Measurements from ENCODE around the gene CDC45. TPM values are rescaled to one million over a fixed set of nuclear protein-coding genes. Genes with fewer than 3 reads are reported as not detected.
"Not testable (repeated sequence)": the region's sequence is repeated elsewhere in the genome, so short reads cannot be mapped to it uniquely, and the experiment has no call there.

CDC45 gene, protein sequence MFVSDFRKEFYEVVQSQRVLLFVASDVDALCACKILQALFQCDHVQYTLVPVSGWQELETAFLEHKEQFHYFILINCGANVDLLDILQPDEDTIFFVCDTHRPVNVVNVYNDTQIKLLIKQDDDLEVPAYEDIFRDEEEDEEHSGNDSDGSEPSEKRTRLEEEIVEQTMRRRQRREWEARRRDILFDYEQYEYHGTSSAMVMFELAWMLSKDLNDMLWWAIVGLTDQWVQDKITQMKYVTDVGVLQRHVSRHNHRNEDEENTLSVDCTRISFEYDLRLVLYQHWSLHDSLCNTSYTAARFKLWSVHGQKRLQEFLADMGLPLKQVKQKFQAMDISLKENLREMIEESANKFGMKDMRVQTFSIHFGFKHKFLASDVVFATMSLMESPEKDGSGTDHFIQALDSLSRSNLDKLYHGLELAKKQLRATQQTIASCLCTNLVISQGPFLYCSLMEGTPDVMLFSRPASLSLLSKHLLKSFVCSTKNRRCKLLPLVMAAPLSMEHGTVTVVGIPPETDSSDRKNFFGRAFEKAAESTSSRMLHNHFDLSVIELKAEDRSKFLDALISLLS
- 10 to 100 TPM; 90.2 to 94.3 TPM for total RNA-seq

DNA sequence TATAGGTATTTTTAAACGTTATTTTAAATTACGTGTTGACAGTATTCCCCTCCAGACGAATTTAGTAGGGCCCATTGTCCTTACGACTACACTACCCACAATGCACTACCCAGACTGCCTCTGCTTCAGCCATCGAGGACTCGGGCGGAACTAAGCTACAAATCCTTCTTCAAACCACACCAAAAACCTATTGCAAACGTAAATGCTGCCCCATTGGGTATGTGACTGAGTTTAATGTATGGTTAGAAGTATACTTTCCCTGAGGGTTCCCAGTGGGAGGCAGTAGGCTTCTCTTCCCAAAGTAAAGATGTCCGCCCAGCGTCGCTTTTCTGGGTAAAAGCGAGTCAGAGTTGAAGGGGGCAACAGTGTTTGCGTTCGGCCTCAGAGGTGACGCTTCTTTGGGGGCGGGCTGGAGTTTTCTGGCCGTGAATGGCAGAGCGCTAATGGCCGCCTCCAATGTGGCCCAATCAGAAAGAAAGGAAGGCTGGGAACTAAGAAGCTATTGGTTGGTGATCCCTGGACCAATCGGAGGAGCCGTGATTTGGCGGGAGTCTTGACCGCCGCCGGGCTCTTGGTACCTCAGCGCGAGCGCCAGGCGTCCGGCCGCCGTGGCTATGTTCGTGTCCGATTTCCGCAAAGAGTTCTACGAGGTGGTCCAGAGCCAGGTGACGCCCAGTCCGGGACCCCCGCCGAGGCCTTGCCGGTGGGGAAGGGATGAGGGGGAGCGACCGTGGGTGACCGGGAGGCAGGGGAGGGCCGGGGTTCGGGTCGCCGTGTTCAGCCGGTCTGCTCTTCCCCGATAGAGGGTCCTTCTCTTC is at the start of gene CDC45:
TSS of gene CDC45 (plus strand) at position 566 of the 818 bp plus-strand sequence. CDS start at position 615, 49 bp downstream.
- DNase-seq (peak; percentile 98), ATAC-seq (peak; percentile 94)
- Mint-ChIP-seq H3K27me3 (ENCODE audit: low read depth) (no peaks in the 10 kb centered on the region), H3K27ac (peak within 1 kb of the TSS; percentile 98), H3K4me3 (peak within 1 kb of the TSS; percentile 99), H3K36me3 (ENCODE audit: low read depth) (peaks cover 35% of the 10 kb centered on the region), H3K4me1 (ENCODE audit: low read depth) (peaks cover 30% of the 10 kb centered on the region), H3K9me3 (ENCODE audit: insufficient read depth) (no peaks in the 10 kb centered on the region)
- POLR2A ChIA-PET, result interaction anchor here (0.5 to 3.5 kb wide), 18 partner anchors 10 to 1330 kb away, joined by 3 to 20 read pairs (median 4); partner anchors contain the start of genes C22orf39, DGCR2, ESS2 and HIRA
- CTCF ChIA-PET, result interaction anchor here (1.0 to 2.4 kb wide), 6 partner anchors 10 to 300 kb away, joined by 3 to 15 read pairs (median 4); partner anchors contain the start of gene SLC25A1

DNA sequence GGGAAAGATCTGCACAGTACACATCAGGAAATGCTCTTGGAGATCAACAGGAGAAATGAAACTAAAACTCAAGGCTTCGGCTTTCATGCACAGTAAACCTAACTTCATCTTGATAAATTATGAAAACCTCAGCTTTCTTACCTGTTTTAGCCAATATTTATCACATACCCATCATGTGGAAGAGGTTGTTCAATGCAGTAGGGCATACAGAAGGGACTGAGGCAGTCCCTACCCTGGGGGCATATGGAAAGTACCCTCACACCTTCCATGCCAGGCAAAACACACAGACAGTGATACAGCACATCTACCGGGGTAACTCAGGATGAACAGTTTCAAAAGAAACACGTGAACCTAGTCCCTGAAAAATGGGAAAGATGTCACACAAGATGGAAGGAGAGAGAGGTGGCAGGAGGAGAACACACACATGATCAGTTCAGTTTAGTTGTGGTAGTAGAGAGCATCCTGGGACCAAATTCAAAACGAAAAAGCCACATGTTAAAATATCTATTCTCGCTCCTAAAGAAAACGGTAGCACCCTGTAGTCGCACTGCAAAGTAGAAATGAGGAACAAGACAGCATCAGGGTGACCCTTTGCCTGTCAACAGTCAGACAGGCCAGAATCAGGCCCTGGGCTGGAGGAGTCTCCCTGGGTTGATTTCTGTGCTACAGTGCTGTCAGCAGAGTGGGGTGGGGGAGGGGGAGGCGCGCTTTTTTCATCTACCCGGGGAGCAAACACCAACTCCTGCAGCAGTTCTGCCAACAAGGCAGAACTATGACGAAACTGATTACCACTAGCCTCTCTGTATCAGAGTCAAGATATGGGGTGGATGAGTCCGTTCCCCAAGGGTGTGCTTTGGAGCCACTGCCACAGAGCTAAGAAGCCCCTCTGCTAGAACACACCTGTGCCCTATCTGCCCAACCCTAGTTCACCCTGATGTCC is 49.5 kb upstream of the CDC45 start:
- DNase-seq, result peak; percentile 65
- peaks cover 52% of the 10 kb centered on the region for H3K4me1 Mint-ChIP-seq (ENCODE audit: low read depth)
- H3K36me3 Mint-ChIP-seq (ENCODE audit: low read depth), result peaks cover 39% of the 10 kb centered on the region
- ATAC-seq, result no peak
- H3K9me3 Mint-ChIP-seq (ENCODE audit: insufficient read depth), result no peaks in the 10 kb centered on the region
- ChIA-PET POLR2A (interaction anchor here (1.0 to 6.3 kb wide), 4 partner anchors 9 to 50 kb away, joined by 3 to 67 read pairs (median 34); partner anchors contain the start of genes C22orf39, CDC45 and UFD1), CTCF (interaction anchor here (0.6 to 1.0 kb wide), 2 partner anchors 10 to 523 kb away, joined by 3 to 4 read pairs; no protein-coding TSS in a partner anchor)
- peak overlapping the region; percentile 84 for H3K27ac Mint-ChIP-seq
- H3K4me3 Mint-ChIP-seq, result peak overlapping the region; percentile 81
- H3K27me3 Mint-ChIP-seq (ENCODE audit: low read depth), result no peaks in the 10 kb centered on the region

DNA sequence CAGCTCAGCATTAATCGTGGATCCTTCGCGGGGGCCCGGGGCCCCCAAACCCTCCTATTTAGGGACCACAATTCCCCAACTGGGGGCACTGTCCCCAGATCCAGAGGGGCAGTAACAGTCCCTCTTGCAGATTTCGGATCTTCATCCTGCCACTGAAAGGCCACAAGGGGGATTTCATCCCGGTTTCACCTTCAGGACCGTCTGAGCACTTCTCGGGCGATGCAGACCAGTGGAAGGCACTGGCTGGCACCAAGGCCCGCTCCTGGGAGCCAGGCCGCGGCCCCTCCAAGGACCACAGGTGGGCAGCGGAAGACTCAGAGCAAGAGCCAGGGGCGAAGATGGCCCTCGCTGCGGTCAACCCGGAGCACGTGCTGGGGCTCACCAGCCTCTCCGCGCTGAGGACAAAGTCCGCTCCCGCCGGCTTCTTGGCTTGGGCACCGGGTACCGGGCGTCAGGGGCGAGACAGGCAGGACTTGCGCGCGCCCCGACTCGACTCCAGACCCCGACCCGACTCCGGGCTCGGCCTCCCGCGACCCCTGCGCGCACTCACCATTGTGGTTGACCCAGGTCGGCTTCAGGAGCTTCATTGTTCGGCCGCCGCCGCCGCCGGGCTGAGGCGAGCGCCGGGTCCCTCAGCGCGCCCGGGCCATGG is 48.7 kb upstream of the CDC45 start:
- Mint-ChIP-seq H3K9me3 (ENCODE audit: insufficient read depth) (no peaks in the 10 kb centered on the region), H3K4me3 (peak overlapping the region; percentile 81), H3K27ac (peak overlapping the region; percentile 84), H3K27me3 (ENCODE audit: low read depth) (no peaks in the 10 kb centered on the region), H3K36me3 (ENCODE audit: low read depth) (peaks cover 44% of the 10 kb centered on the region), H3K4me1 (ENCODE audit: low read depth) (peaks cover 50% of the 10 kb centered on the region)
- peak; percentile 1 for ATAC-seq
- ChIA-PET POLR2A (interaction anchor here (1.0 to 6.3 kb wide), 6 partner anchors 10 to 250 kb away, joined by 4 to 67 read pairs (median 12); partner anchors contain the start of genes C22orf39, CDC45 and UFD1), CTCF (interaction anchor here (0.6 to 1.5 kb wide), 5 partner anchors 10 to 60 kb away, joined by 3 to 4 read pairs (median 3); no protein-coding TSS in a partner anchor)
- peak; percentile 41 for DNase-seq

DNA sequence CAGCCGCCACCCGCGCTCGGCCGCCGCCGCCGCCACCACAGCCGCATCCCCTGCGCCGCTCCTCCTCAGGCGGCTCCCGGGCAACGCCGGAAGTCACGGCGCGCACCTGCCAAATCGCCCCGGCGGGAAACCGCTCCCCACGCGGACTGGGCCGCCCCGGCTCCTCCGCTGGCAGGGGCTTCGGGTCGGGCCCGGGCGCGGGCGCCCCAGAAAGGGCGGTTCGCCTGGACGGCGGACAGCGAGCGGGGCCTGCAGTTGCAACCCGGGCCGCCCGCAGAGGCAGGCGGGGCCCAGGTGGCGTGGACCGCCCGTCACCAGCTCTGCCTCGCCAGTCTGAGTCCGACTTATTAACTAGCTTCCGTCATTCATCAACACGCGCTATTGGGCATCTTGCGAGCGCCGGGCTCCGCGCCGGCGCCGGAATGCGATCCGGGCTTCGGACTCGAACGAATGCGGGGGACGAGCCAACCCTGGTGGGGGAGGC is 48.0 kb upstream of the CDC45 start, which contains the start of gene HIRA:
TSS of gene HIRA (minus strand) at position 85 of the 484 bp plus-strand sequence. CDS start 257 bp downstream, outside the sequence.
- Mint-ChIP-seq H3K9me3 (ENCODE audit: insufficient read depth) (no peaks in the 10 kb centered on the region), H3K4me1 (ENCODE audit: low read depth) (peaks cover 43% of the 10 kb centered on the region), H3K4me3 (peak within 1 kb of the TSS; percentile 81), H3K36me3 (ENCODE audit: low read depth) (peaks cover 39% of the 10 kb centered on the region), H3K27me3 (ENCODE audit: low read depth) (no peaks in the 10 kb centered on the region), H3K27ac (peak within 1 kb of the TSS; percentile 94)
- ChIA-PET POLR2A (interaction anchor here (0.8 to 6.3 kb wide), 8 partner anchors 10 to 250 kb away, joined by 4 to 67 read pairs (median 4); partner anchors contain the start of genes C22orf39, CDC45 and UFD1), CTCF (interaction anchor here (0.6 to 1.5 kb wide), 4 partner anchors 11 to 60 kb away, joined by 3 to 4 read pairs (median 3); no protein-coding TSS in a partner anchor)
- ATAC-seq, result peak; percentile 69
- DNase-seq, result peak; percentile 86

DNA sequence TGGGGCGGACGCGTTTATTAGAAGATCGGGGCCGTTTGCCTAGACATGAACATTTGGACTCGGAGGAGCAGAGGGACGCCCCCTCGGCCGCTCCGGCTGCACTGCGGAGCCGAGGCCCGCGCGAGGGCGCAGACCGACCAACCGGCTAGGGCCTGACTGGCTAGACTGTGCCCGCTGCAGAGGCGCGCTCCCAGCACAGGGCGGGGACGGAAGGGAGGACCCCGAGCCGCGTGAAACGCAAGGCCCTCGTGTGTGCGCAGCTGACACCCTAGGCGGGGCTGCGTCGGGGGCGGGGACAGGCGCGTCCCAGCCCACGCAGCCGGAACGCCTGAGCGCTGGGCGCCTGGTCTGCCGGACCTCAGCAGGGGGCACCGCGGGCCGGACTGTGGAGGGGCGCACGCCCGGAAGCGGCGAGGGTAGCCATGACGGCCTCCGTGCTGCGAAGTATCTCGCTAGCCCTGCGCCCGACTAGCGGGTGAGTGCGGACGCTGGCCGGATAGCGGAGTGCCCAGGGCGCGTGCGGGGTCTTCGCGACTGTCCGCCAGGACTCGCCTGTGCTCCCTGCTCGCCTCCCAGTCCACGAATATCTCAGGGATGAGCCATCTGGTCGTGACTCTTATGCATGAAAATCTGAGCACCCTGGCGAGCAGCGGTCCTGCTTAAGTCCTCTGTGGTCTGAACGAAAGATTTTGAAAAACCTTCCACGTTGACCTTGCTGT is 47.4 kb upstream of the CDC45 start, which contains the start of gene MRPL40:
TSS of gene MRPL40 (plus strand) at position 413 of the 719 bp plus-strand sequence. CDS start at position 423, 10 bp downstream.
- peak within 1 kb of the TSS; percentile 94 for H3K27ac Mint-ChIP-seq
- H3K4me3 Mint-ChIP-seq, result peak within 1 kb of the TSS; percentile 81
- peaks cover 38% of the 10 kb centered on the region for H3K4me1 Mint-ChIP-seq (ENCODE audit: low read depth)
- H3K36me3 Mint-ChIP-seq (ENCODE audit: low read depth), result peaks cover 34% of the 10 kb centered on the region
- DNase-seq (peak; percentile 92), ATAC-seq (peak; percentile 86)
- no peaks in the 10 kb centered on the region for H3K27me3 Mint-ChIP-seq (ENCODE audit: low read depth)
- ChIA-PET POLR2A (interaction anchor here (0.8 to 6.3 kb wide), 7 partner anchors 11 to 165 kb away, joined by 4 to 67 read pairs (median 4); partner anchors contain the start of genes C22orf39, CDC45 and UFD1), CTCF (interaction anchor here (1.1 to 1.5 kb wide), 3 partner anchors 12 to 18 kb away, joined by 3 to 4 read pairs (median 3); no protein-coding TSS in a partner anchor)
- no peaks in the 10 kb centered on the region for H3K9me3 Mint-ChIP-seq (ENCODE audit: insufficient read depth)

DNA sequence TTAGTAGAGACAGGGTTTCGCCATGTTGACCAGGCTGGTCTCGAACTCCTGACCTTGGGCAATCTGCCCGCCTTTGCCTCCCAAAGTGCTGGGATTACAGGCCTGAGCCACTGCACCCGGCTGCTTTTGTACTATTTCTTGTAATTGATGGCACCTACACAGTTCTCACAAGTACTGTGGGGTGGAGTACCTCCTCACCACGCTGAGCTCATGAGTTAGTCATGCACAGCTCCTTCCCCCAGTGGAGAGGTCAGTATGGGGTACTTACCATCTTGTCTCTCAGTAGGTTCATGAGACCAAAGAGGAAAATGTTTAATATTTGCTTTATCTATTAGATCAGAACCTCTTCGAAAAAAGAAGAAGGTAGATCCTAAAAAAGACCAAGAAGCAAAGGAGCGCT is 45.3 kb upstream of the CDC45 start:
- H3K4me3 Mint-ChIP-seq, result peak overlapping the region; percentile 8
- POLR2A ChIA-PET, result interaction anchor here (0.5 to 6.3 kb wide), 2 partner anchors 12 to 1795 kb away, joined by 3 to 67 read pairs; partner anchors contain the start of gene C22orf39

DNA sequence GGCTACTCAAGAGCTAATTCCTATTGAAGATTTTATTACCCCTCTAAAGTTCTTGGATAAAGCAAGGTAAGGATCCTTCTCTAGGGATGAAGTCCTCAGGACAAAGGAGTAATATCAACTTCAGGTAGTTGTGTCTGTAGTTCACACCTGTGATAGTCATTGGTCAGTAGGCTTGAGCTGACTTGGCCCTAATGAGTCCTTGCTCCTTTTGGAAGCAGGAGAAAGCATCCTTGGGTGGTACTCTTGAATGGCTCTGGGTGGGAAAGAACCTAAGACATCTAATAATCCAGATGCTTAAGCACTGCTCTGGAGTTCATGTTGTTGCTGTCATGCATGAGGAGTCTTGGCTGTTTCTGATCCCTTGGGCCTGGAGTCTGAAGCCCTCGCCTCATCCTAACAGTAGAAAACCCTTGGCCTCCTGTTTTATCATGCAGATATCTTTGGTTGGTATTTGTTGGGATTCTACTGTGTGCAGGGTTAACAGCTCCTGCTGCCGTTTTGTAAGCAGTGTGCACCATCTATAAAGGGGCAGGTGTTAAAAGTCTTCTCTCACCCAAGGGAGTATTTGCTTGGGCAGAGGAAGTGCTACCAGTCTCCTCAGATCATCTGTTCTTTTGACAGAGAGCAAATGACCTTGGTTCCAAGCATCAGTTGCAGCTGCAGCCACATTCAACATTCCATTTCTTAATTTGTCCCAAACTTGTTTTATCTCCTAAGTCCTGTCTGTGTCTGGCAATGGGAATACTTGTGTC is 44.7 kb upstream of the CDC45 start:
- Mint-ChIP-seq H3K27me3 (ENCODE audit: low read depth) (no peaks in the 10 kb centered on the region), H3K9me3 (ENCODE audit: insufficient read depth) (no peaks in the 10 kb centered on the region), H3K4me3 (no peak overlapping the region), H3K4me1 (ENCODE audit: low read depth) (peaks cover 19% of the 10 kb centered on the region), H3K27ac (peak overlapping the region; percentile 29), H3K36me3 (ENCODE audit: low read depth) (peaks cover 27% of the 10 kb centered on the region)
- ATAC-seq, result no peak
- no peak for DNase-seq
- ChIA-PET POLR2A (interaction anchor here (6.3 kb wide), 1 partner anchor 11 kb away, joined by 67 read pairs; the partner anchor contains the start of gene C22orf39), CTCF (interaction anchor here (0.8 kb wide), 1 partner anchor 195 kb away, joined by 3 read pairs; no protein-coding TSS in a partner anchor)

More for the DNA sequence above, 45.3 kb upstream of the CDC45 start:
- H3K36me3 Mint-ChIP-seq (ENCODE audit: low read depth), result peaks cover 30% of the 10 kb centered on the region
- CTCF ChIA-PET, result interaction anchor here (0.8 kb wide), 1 partner anchor 195 kb away, joined by 3 read pairs; no protein-coding TSS in a partner anchor
- no peaks in the 10 kb centered on the region for H3K9me3 Mint-ChIP-seq (ENCODE audit: insufficient read depth)
- DNase-seq (no peak), ATAC-seq (no peak)
- peaks cover 25% of the 10 kb centered on the region for H3K4me1 Mint-ChIP-seq (ENCODE audit: low read depth)
- H3K27me3 Mint-ChIP-seq (ENCODE audit: low read depth), result no peaks in the 10 kb centered on the region
- H3K27ac Mint-ChIP-seq, result peak overlapping the region; percentile 15

DNA sequence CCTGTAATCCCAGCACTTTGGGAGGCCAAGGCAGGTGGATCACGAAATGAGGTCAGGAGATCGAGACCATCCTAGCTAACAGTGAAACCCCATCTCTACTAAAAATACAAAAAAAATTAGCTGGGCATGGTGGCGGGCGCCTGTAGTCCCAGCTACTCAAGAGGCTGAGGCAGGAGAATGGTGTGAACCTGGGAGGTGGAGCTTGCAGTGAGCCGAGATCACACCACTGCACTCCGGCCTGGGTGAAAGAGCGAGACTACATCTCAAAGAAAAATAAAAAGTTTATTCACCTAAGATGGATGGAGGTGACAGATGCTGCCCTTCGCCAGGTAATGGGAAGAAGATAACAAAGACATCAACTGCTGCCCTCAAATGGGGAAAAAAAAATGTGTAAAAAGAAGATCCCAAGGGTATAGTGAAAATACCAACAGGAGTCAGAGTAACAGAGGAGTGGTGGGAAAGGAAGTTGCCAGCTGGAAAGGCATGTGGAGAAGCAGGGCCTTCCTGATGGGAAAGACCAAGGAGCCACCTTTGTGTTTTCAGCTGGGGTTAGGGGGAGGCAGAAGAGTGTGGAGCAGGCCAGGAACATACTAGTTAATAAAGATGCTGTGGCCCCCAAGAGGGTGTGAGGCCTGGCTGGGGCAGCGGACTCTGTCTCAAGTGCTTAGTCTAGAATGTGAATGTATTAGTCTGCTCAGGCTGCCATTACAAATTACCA is 43.1 kb upstream of the CDC45 start:
- H3K4me3 Mint-ChIP-seq; H3K27ac Mint-ChIP-seq; DNase-seq; H3K9me3 Mint-ChIP-seq (ENCODE audit: insufficient read depth); H3K27me3 Mint-ChIP-seq (ENCODE audit: low read depth); CTCF ChIA-PET; ATAC-seq: not testable (repeated sequence)
- Mint-ChIP-seq H3K36me3 (ENCODE audit: low read depth) (peaks cover 27% of the 10 kb centered on the region), H3K4me1 (ENCODE audit: low read depth) (peaks cover 13% of the 10 kb centered on the region)
- POLR2A ChIA-PET, result interaction anchor here (0.6 kb wide), 1 partner anchor 82 kb away, joined by 3 read pairs; no protein-coding TSS in a partner anchor

Data from activated CD8-positive, alpha-beta T cell treated with anti-CD3 and anti-CD28 coated beads, Interleukin-2, amount 10 ng/mL, durations not matched to agents 7 days and 5 days (primary cell).